ENCODE data around the gene INF2.

Gene INF2

DNA sequence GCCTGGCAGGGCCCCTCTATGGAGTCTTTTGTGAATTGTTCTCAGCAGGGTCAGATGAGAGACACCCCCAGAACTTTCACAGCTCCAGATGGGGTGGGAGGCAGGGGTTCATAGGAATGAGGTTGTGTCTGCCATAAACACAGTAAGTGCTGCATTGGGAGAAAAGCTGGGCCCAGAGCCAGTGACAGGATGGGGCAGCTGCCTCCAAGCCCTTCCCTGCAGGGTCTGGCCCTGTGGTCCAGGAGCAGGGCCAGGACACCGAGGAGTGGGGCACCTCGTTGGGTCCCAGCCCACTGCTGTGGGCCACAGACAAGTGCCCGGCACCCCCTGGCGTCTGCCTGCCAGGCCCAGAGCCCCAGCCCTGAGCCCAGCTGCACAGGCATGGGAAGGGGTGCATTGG is 13.3 kb downstream of the INF2 start:
- DNase-seq (ENCODE audit: low spot score) = no peak

DNA sequence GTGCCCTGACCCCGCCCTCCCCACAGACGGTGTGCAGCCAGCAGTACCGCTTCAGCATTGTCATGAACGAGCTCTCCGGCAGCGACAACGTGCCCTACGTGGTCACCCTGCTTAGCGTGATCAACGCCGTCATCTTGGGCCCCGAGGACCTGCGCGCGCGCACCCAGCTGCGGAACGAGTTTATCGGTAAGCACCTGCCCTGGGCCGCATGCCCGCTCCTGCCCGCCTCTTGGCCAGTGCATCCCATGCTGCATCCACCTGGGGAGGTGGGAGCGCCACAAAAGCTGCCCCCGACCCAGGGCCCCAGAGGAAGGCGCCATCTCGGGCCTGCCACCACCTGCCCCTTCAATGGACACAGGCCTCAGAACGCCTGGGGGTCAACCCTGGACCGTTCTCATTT is 13.9 kb downstream of the INF2 start:
- DNase-seq (ENCODE audit: low spot score) = no peak

DNA sequence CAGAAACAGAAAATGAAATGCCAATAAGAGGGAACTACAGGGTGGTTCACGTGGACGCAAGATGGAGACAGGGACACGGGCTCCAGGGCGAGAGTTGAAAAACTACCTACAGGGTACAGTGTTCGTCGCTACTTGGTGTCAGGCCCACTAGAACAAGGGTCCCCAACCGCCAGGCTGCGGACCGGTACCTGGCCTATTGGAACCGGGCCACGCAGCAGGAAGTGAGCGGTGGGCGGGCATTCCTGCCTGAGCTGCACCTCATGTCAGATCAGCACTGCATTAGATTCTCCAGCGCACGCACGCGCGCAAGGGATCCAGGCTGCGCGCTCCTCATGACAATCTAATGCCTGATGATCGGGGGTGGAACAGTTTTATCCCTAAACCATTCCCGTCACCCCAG is 14.8 kb downstream of the INF2 start:
- no peak for DNase-seq (ENCODE audit: low spot score)

DNA sequence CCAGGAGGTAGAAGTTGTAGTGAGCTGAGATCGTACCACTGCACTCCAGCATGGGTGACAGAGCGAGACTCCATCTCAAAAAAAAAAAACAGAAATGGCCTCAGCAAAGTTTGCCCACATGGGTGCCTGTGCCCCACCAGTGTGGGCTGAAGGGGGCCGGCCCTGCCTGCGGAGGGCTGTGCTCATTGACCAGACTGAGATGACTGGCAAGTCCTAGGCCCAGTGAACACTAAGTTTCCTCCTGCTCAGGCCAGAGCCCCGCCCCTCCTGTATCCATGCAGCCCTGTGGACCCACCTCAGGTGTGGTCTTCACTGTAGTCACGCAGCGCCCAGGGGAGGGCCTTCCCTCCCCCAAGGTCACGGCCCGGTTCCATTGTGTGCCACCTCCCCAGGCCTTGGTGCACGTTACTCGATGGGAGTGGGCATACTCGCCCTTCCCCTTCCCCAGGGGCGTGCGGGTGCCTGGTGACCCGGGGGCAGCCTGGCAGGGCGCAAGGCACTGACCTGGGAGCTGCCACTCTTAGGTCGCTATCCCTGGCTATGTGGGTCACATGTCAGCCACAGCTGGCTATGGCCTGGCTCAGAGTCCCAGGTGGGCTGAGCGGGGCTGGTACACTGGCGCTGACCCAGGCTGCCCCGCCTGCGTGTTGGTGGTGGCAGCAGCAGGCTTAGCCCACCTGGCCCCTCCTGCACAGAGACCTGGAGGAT is 16.1 kb downstream of the INF2 start:
- no peak for DNase-seq (ENCODE audit: low spot score)

DNA sequence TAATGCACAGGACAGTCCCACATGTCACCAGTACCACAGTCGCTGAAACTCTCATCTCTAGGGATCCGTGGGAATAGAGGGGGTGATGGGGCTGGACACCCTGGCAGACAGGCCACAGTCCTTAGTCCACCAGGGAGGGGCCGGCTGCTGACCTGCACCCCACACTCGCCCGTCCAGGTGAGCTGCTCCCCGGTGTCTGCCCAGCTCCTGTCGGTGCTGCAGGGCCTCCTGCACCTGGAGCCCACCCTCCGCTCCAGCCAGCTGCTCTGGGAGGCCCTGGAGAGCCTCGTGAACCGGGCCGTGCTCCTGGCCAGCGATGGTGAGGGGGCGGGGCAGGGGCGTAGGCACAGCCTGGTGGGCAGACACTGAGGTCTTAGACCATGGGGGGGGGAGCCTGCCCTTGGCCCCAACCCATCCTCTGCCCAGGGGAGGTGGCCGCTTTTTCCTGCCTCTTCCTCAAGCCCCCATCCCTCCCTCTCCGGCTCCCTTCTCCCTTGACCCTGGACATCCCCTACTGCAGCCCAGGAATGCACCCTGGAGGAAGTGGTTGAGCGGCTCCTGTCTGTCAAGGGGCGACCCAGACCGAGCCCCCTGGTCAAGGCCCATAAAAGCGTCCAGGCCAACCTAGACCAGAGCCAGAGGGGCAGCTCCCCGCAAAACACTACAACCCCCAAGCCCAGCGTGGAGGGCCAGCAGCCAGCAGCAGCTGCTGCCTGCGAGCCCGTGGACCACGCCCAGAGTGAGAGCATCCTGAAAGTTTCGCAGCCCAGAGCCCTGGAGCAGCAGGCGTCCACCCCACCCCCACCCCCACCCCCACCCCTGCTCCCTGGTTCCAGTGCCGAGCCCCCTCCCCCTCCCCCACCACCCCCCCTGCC is 17.6 kb downstream of the INF2 start:
- no peak for DNase-seq (ENCODE audit: low spot score)

DNA sequence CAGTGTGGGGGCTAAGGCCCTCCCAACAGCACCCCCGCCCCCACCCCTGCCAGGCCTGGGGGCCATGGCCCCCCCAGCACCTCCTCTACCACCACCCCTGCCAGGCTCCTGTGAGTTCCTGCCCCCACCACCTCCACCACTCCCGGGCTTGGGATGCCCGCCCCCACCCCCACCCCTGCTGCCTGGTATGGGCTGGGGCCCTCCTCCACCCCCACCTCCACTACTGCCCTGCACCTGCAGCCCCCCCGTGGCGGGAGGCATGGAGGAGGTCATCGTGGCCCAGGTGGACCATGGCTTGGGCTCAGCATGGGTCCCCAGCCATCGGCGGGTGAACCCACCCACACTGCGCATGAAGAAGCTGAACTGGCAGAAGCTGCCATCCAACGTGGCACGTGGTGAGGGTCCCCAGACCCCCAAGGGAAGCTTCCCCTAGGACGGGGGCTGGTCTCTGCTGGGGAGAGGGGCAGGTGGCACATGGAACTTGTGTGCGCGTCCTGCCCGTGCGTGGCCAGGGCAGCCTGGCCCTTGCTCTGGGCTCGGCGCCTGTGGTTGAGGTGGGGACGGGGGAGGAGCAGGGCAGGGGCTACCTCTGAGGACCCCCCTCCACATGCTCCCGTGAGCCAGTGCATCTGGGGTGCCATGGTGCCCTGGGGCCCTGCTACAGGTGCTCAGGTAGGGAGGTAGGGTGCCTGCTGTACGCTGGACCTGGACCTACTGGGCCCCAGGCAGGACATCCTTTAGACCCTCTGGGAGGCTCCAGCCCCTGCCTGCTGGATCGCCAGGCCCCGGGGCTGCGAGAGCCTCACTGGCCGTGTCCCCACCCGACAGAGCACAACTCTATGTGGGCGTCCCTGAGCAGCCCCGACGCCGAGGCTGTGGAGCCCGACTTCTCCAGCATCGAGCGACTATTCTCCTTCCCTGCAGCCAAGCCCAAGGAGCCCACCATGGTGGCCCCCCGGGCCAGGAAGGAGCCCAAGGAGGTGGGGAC is 18.5 kb downstream of the INF2 start:
- DNase-seq (ENCODE audit: low spot score) = no peak

DNA sequence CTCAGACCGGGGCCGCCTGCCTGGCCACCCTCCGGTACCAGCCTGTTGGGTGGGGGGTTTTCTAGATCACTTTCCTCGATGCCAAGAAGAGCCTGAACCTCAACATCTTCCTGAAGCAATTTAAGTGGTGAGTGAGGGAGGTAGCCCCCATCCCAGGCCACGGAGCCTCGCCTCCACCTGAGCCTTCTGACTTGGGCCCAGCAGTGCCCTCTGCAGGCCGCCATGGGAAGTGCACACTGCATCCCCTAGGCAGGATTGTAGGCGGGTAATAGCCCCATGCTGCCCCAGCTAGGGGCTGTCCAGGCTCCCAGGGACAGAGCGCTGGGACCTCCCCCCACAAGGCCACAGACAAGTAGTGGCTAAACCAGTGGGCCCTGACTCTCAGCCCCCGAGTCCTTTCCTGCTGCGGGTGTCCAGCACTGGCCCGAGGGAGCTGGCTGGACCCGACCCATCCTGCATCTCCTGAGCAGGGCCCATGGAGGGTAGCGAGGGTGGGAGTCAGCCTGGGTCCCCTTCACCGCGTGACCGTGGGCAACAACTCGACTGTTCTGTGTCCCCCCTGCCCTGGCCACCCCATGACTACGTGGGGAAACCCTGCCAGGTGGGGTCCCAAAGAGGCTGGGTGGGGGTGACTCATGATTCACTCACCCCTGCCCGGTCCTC is 19.3 kb downstream of the INF2 start:
- DNase-seq (ENCODE audit: low spot score) = peak; percentile 98

DNA sequence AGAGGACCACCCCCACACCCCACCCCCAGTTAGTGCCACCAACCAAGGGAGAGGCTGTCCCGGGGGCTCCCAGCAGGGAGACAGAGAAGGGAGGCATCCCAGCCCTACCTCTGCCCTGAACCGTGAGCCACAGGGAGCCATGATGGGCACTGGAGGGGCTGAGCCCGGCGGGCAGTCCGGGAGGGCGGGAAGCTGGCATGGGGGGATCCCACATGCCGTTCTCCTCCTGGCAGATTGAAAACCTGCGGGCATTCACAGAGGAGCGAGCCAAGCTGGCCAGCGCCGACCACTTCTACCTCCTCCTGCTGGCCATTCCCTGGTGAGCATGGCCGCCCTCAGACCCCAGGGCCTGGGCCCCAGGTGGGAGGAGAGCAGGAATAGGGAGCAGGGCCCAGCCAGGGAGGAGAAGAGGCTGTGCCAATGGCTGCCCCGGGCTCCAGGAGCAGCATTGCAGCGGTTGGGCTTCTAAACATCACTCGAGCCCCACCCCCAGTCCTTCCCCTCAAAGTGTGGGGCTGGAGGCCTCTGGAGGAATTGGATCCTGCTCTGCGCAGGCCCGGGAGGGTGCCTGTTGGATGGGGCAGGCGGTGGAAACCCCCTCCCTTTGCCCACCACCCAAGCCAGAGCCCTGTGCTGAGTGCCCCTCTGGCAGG is 20.1 kb downstream of the INF2 start:
- no peak for DNase-seq (ENCODE audit: low spot score)

DNA sequence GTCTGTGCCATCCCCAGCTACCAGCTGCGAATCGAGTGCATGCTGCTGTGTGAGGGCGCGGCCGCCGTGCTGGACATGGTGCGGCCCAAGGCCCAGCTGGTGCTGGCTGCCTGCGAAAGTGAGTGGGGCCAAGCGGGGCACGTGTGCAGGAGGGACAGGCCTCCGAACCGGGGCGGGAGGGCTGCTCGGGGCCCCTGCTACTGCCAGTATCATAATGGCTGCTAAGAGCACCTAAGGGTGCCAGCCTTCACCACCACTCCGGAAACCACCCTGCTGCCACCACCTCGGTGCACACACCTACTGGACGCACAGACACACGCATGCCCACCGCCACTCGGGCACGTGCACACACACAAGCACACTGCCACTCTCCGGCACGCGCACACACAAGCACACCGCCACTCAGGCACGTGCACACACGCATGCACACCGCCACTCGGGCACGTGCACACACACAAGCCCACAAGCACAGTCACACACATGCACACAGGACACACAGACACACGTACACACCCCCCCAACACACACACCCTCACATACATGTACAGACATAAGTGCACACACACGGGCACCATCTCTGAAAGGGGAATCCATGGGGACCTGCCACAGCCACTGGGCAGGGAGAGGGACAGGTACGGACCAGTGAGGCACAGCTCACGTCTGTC is 20.8 kb downstream of the INF2 start:
- no peak for DNase-seq (ENCODE audit: low spot score)

DNA sequence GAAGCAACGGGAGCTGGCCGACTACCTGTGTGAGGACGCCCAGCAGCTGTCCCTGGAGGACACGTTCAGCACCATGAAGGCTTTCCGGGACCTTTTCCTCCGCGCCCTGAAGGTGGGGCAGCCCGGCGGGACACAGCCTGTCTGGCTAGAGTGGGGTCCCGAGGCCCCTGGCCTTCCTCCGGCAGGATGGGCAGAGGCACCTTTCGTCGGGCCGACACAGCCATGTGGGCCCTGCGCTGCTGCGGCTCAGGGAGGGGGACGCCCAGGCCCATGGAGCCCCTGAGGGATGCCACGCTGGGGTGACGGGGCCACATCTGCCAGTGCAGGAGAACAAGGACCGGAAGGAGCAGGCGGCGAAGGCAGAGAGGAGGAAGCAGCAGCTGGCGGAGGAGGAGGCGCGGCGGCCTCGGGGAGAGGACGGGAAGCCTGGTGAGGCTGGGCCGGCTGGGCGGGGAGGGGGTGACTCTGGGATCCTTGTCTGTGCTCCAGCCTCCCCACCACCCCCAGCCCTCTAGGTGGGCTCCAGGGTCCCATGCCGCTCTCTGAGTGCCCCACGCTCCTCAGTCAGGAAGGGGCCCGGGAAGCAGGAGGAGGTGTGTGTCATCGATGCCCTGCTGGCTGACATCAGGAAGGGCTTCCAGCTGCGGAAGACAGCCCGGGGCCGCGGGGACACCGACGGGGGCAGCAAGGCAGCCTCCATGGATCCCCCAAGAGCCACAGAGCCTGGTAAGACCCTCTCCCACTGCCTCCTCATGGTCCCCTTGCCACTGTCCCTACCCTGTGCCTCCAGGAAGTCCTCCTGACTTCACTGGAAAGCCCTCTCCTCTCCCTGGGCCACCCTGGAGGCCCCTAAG is 23.7 kb downstream of the INF2 start:
- no peak for DNase-seq (ENCODE audit: low spot score)

DNA sequence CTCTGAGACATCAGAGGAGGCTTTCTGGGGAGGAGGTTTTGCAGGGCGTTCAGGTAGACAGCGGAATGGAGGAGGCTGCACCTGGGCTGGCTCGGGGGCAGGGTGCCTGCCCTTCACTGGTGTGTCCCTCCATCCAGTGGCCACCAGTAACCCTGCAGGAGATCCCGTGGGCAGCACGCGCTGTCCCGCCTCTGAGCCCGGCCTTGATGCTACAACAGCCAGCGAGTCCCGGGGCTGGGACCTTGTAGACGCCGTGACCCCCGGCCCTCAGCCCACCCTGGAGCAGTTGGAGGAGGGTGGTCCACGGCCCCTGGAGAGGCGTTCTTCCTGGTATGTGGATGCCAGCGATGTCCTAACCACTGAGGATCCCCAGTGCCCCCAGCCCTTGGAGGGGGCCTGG is 24.6 kb downstream of the INF2 start:
- no peak for DNase-seq (ENCODE audit: low spot score)

DNA sequence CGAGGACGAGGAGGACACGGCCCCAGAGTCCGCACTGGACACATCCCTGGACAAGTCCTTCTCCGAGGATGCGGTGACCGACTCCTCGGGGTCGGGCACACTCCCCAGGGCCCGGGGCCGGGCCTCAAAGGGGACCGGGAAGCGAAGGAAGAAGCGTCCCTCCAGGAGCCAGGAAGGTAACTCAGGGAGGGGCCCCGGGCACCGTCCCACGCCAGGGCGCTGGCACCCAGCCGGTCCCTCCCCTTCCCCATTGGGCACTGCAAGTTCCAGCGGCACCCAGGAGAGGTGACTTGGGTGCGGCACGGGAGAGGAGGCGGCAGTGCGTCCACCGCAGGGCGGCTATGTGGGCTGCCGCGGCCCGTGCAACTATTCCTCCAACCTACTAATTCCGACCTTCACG is 25.3 kb downstream of the INF2 start:
- DNase-seq (ENCODE audit: low spot score) = no peak

DNA sequence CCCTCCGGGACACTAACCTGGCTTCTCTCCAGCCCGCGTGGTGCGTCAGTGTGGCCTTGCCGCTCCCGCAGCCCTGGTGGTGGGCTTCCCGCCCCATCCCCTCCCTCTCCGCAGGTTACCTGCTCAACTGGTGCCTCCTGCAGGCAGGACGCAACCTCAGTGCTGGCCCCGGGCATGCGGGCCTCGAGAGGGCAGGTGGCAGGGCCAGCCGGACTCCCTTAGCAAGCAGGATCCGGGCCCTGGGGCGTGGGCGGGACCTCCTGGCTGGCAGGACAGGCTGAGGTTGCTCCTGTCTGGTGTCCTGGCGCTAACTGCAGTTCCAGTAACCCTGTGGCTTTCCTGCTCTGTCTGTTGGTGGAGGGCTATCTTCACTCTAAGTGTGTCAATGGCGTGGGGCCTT is 26.0 kb downstream of the INF2 start:
- no peak for DNase-seq (ENCODE audit: low spot score)

DNA sequence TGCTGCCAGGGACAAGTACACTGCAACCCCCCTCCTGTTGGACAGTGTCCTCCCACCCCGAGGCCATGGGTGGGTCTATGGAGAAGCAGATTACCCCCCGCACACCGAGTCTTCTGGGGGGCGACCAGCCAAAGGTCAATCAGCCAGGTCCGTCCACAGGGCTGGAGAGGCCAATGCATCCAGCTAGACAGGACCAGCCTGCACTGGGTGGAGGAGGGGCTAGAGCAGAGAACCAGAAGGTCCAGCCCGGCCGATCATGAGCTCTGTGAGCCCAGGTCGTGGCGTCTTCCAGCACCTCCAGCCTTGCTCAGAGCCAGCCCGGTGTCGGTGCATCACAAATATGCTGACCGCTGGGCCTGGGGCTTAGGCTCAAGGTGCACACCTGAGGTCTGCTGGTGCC is 26.5 kb downstream of the INF2 start:
- DNase-seq (ENCODE audit: low spot score) = no peak

DNA sequence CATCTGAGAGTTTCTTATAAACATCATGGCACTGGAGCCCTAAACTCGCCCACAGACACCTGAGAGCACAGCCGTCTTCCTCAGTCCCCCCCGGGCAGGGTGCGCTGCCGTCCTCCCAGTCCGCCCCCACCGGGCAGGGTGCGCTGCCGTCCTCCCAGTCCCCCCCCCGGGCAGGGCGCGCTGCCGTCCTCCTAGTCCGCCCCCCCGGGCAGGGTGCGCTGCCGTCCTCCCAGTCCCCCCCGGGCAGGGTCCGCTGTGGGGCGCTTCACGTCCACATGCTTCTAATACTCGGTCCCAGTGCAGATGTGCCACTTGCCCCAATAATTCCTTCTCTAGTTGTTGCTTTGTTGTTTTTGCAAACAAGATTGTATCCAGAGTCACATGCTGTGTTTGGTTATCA is 27.7 kb downstream of the INF2 start:
- DNase-seq (ENCODE audit: low spot score) = no peak

DNA sequence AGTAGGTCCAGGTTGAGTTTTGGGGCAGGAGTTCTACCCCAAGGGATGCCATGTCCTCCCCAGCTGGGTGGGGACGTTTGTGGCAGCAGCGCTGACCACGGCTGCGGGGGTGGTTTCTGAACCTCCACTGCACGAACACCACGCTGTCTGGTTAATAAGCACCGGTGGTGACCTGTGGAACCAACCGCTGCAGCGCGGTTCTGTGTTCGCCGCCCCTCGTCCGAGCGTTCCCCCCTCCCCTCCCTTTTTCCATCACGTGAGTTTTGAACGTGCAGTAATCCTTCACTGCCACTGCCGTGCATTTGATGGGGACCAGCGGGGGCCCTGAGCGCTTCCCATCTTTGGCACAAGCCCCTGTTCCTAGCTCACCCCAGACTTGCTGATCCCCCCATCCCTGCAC is 28.2 kb downstream of the INF2 start:
- DNase-seq (ENCODE audit: low spot score) = no peak

DNA sequence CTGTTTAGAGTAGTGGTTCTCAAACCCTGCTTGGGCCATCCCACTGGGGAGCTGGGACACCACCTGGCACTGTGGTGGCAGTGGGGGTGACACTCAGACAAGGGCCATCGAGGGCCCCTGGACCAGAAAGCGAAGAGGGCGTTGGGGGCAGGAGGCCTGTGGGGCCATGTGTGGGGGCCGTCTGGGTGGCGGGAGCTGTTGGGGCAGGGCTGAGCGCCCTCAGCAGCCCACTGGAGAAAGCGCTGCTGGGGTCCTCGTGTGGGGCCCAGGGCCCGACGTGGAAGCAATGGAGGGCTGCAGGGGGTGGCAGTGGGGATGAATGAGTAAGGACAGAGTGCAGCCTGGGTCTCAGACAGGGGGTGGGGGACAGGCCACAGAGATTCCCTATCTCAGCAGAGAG is 28.7 kb downstream of the INF2 start:
- DNase-seq (ENCODE audit: low spot score) = no peak

DNA sequence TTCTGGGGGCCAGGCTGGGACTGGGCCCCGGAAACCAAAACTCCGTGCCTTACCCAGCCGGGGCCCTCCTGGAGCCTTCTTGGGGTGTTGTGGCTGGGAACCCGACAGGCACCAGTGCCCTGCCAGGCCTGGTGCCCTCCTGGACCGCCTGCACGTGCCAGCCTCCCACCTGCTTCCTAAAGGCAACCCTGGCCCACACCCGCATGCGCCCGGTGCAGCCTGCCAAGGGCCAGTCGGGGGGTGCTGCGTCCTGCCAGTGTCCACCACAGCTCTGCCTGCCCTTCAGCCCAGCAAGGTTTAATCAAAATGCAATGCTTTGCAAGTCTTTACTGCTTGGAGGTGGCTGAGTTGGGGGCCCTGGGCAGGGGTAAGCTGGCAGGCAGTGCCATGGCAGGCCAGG is 29.5 kb downstream of the INF2 start:
- DNase-seq (ENCODE audit: low spot score) = no peak

DNA sequence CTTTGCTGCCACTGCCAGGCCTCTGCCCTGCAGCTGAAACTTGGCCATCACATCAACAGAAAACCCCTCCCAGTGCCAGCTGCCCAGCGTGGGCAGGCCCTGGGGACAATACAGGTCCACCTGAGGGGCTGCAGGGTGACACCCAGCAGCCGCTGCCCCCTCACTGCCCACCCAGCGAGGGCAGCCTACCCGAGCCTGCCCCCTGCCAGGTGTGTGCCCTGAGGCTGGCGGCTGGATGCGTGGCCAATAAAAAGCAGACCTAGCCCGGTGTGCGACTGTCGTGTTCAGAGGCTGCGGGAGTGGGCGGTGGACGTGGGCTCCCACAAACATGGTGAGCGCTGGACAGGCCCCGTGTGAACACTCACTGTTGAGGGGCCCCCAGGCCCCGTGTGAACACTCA is 29.9 kb downstream of the INF2 start:
- no peak for DNase-seq (ENCODE audit: low spot score)
